GM12875 (cell line): ENCODE data around the gene EMC10.
"Not testable (repeated sequence)": the region's sequence is repeated elsewhere in the genome, so short reads cannot be mapped to it uniquely, and the experiment has no call there.

Source experiments
- H3K4me3 ChIP-seq: one replicate; pipeline ENCODE4 v1.5.1; 2011; ENCODE audit warnings: low read depth, low read length, control low read depth
- TF ChIP-seq, protein P1 (sequence below): IDR thresholded peaks from 2 replicates; pipeline ENCODE4 v1.5.1; 2011; ENCODE audit warnings: low read depth, mild to moderate bottlenecking, control low read depth, inconsistent platforms, low read length, moderate library complexity, borderline replicate concordance; ENCODE audit not compliant: insufficient read depth

Gene EMC10

DNA sequence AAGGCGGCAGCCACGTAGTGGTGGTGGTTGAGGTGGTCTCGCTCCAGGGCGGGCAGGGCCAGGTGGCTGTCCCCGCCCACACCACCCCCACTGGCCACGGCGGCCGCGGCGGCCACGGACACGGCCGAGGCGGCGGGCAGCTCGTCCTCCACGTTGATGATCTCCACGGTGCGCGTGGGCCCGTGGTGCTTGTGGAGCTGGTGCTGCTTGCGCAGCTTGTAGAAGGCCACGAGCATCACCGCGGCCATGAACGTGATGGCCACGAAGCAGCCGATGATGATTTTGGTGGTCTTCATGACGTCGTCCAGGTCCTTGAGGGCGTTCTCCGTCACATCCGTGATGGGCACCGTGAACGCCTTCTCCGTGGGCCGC, 41.4 kb downstream of the EMC10 start:
- TF ChIP-seq, protein P1, sequence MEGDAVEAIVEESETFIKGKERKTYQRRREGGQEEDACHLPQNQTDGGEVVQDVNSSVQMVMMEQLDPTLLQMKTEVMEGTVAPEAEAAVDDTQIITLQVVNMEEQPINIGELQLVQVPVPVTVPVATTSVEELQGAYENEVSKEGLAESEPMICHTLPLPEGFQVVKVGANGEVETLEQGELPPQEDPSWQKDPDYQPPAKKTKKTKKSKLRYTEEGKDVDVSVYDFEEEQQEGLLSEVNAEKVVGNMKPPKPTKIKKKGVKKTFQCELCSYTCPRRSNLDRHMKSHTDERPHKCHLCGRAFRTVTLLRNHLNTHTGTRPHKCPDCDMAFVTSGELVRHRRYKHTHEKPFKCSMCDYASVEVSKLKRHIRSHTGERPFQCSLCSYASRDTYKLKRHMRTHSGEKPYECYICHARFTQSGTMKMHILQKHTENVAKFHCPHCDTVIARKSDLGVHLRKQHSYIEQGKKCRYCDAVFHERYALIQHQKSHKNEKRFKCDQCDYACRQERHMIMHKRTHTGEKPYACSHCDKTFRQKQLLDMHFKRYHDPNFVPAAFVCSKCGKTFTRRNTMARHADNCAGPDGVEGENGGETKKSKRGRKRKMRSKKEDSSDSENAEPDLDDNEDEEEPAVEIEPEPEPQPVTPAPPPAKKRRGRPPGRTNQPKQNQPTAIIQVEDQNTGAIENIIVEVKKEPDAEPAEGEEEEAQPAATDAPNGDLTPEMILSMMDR, result no peak
- no peak overlapping the region for H3K4me3 ChIP-seq

DNA sequence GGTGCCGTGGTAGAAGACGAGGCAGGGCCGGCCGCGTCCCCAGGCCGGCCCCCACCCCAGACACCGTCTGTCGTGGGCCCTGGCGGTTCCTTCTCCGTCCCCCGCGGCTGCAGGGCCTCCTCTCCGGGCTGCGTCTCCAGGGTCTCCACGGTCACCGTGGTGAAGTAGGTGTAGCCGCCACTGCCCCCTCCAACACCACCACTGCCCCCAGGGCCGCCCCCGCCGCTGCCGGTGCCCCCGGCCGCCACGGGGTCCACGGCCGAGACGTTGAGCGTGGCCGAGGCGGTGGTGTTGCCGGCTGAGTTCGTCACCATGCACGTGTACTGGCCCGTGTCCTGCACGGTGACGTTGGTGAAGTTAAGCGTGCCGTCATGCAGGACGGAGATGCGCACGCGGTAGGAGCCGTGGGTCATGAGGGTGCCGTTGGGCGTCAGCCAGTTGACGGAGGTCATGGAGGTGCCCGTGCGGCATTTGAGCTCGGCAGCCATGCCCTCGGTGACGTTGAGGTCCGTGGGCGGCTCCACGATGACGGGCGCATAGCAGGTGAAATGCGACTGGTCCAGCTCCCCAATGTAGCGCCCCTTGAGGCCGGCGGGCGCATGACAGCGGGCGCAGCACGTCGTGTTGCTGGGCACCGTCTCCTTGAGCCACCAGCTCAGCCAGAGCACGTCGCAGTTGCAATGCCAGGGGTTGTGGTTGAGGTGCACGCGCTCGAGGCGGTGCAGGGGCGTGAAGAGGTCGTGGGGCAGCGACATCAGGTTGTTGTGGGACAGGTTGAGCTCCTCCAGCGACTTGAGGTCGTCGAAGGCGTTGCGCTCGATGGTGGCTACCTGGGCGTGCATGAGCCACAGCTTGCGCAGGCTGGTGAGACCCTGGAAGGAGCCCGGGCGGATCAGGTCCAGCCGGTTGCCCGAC, 42.0 kb downstream of the EMC10 start:
- TF ChIP-seq, protein P1, result peak; percentile 25; the same call in 1 of the 2 replicates
- no peak overlapping the region for H3K4me3 ChIP-seq

DNA sequence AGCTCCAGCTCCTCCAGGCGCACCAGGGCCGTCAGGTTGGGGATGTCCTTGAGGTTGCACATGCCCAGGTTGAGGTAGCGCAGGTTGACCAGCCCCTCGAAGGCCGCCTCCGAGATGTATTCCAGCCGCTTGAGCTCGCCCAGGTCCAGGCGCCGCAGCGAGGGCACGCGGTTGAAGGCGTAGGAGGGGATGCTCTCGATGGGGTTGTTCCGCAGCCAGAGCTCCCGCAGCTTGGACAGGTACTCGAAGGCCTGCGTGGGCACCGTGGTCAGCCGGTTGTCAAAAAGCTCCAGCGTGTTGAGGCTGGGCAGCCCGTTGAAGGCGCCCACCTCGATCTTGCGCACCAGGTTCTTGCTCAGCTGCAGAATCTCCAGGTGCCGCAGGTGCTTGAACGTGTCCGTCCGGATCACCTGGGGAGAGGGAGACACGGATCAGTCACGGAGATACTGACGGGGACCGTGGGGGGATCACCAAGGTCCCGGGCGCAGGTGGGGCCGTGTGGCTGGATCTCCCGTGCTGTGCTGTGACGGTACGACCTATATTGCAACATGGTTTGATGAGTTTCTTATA, 42.8 kb downstream of the EMC10 start:
- TF ChIP-seq, protein P1, result no peak
- no peak overlapping the region for H3K4me3 ChIP-seq

DNA sequence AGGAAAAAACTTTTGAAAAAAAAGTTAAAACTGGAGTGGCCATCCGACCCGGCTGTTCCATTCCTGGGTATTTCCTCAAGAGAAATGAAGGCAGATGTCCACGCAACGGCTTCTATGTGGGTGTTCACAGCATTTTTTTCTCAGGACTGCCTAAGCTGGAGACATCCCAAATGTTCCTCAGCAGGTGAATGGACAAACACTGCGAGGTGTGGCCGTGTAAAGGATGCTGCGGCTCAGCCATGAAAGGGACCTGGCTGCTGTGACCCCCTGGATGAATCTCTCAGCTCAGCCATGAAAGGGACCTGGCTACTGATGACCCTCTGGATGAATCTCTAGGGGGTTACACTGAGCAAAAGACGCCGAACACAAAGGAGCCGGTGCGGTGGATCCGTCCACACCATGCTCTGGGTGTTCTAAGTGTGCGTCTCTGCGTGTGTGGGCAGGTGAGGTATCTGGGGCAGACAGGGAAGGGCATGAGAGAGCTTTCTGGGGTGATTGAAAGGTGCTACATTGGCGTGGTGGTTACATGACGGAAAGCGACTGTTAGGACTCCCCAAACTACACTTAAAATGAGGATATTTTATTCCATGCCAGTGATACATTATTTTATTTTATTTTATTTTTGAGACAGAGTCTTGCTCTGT, 44.6 kb downstream of the EMC10 start:
- H3K4me3 ChIP-seq, result no peak overlapping the region

DNA sequence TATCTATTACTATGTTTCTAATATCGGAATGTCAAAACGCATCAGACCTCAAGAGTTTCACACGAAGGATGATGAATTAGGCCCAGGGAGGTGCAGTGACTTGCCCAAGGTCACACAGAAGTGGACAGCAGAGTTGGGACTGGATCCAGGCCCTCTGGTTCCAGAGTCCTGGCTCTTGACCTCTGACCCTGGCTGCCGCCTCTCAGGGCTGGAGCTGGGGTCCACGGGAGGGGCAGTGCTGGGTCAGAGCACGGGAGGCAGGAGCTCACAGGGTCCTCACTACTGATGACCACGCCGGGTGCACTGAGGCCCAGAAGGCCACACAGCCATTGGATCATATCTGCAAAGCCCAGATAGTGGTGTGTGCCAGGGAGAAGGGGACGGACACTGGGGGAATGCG, 46.6 kb downstream of the EMC10 start:
- TF ChIP-seq, protein P1, result no peak

More for the DNA sequence above, 44.6 kb downstream of the EMC10 start:
- TF ChIP-seq, protein P1, result no peak

DNA sequence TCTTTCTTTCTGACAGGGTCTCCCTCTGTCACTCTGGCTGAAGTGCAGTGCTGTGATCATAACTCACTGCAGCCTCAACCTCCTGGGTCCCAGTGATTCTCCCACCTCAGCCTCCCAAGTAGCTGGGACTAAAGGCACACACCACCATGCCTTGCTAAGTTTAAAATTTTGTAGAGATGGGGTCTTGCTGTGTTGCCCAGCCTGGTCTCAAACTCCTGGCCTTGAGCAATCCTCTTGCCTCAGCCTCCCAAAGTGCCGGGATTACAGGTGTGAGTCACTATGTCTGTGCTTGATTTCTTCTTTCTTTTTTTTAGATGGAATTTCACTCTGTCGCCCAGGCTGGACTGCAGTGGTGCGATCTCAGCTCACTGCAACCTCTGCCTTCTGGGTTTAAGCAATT, 51.7 kb downstream of the EMC10 start:
- H3K4me3 ChIP-seq, result not testable (repeated sequence)

More for the DNA sequence above, 46.6 kb downstream of the EMC10 start:
- H3K4me3 ChIP-seq, result no peak overlapping the region

DNA sequence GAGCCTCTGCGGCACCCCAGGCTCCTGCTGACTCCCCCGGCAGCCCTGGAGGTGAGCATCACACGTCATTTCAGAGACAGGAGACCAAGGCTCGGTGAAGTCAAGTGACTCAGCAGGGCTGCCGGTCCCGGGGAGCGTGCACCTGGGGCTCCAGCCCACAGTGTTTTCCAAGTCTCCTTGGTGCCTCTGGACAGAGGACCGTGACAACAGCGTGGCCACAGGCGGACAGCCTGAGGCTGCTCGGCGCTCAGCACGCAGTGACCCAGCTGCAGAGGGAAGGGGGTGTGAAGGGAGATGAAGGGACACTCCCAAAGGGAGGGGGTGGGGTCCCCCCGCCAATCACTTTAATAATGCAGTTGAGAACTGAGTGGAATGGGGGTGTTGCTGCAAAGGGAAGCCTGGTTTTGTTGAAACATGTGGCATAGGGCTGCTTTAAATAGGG, 54.9 kb downstream of the EMC10 start:
- no peak overlapping the region for H3K4me3 ChIP-seq
- TF ChIP-seq, protein P1, result no peak
